Activated naive CD4-positive, alpha-beta T cell (primary cell): Measurements from ENCODE around the gene SERPINB13.
"Not testable (repeated sequence)": the region's sequence is repeated elsewhere in the genome, so short reads cannot be mapped to it uniquely, and the experiment has no call there.

Experiments used
- DNase-seq, 4 experiments: peaks; one replicate each; lab custom pipeline; 2025; lab: John Stamatoyannopoulos, UW

Gene SERPINB13

GRCh38 chr18:63590966-63591695 is 4.0 kb downstream of the SERPINB13 start:
- no peak for DNase-seq

GRCh38 chr18:63591725-63592124 is 4.6 kb downstream of the SERPINB13 start:
- no peak for DNase-seq

GRCh38 chr18:63592471-63592870 is 5.3 kb downstream of the SERPINB13 start:
- no peak for DNase-seq

GRCh38 chr18:63596964-63597363 is 9.8 kb downstream of the SERPINB13 start:
- DNase-seq, result no peak

GRCh38 chr18:63603355-63603754 is 16.2 kb downstream of the SERPINB13 start:
- DNase-seq, result no peak

- no peak for DNase-seq
Observed at GRCh38 chr18:63603772-63604171, 16.6 kb downstream of the SERPINB13 start.

GRCh38 chr18:63604791-63605567 is 17.8 kb downstream of the SERPINB13 start:
- no peak for DNase-seq

GRCh38 chr18:63606526-63606925 is 19.4 kb downstream of the SERPINB13 start:
- no peak for DNase-seq

- DNase-seq, result no peak
Observed at GRCh38 chr18:63613420-63613819, 26.3 kb downstream of the SERPINB13 start.

- no peak for DNase-seq
Observed at GRCh38 chr18:63617049-63617914, 30.1 kb downstream of the SERPINB13 start.

- no peak for DNase-seq
Observed at GRCh38 chr18:63617915-63618234, 30.7 kb downstream of the SERPINB13 start.

- no peak for DNase-seq
Observed at GRCh38 chr18:63619661-63620060, 32.5 kb downstream of the SERPINB13 start.

- no peak for DNase-seq
Observed at GRCh38 chr18:63624863-63625262, 37.7 kb downstream of the SERPINB13 start.

- no peak for DNase-seq
Observed at GRCh38 chr18:63626431-63626830, 39.3 kb downstream of the SERPINB13 start.

- DNase-seq, result no peak
Observed at GRCh38 chr18:63627819-63628218, 40.7 kb downstream of the SERPINB13 start.

GRCh38 chr18:63637703-63638102 is 50.6 kb downstream of the SERPINB13 start:
- no peak for DNase-seq

- not testable (repeated sequence) for DNase-seq
Observed at GRCh38 chr18:63641157-63641680, 54.1 kb downstream of the SERPINB13 start.

GRCh38 chr18:63642668-63643356 is 55.7 kb downstream of the SERPINB13 start:
- not testable (repeated sequence) for DNase-seq

- DNase-seq, result not testable (repeated sequence)
Observed at GRCh38 chr18:63644142-63644541, 57.0 kb downstream of the SERPINB13 start, which contains the start of gene SERPINB4. SERPINB4 (minus strand) TSS chr18:63644256; CDS start chr18:63643577, 679 bp downstream.

GRCh38 chr18:63644694-63645093 is 57.6 kb downstream of the SERPINB13 start:
- DNase-seq, result not testable (repeated sequence)

GRCh38 chr18:63646936-63647335 is 59.8 kb downstream of the SERPINB13 start:
- no peak for DNase-seq
